Measurements from ENCODE around the gene CLCN3. TPM values are rescaled to one million over a fixed set of nuclear protein-coding genes. Genes with fewer than 3 reads are reported as not detected.
"Not testable (repeated sequence)": the region's sequence is repeated elsewhere in the genome, so short reads cannot be mapped to it uniquely, and the experiment has no call there.

CLCN3 gene
- total RNA-seq (2021; fragmentation: NEBNext Ultra II Directional; extraction: Animal tissue kit (Norgen Biotek cat#: 25700)), result 10 to 100 TPM; 32.9 to 39.5 (median 35.0) TPM
- long read RNA-seq, full-length matches to known transcripts, result 19 of 39 reads
- long read RNA-seq, partial matches to known transcripts, result 12 of 39 reads
- long read RNA-seq, other reads (novel, unspliced or antisense), result 8 of 39 reads

- no peaks in the 10 kb centered on the region for H3K9me3 Mint-ChIP-seq
- peaks cover 4% of the 10 kb centered on the region; the same call in 1 of the 2 replicates for H3K36me3 Mint-ChIP-seq (ENCODE audit: low read depth)
- peak within 1 kb of the TSS; percentile 99 for H3K27ac Mint-ChIP-seq
- H3K4me1 Mint-ChIP-seq (ENCODE audit: low read depth), result peaks cover 43% of the 10 kb centered on the region
- H3K27me3 Mint-ChIP-seq (ENCODE audit: insufficient read depth), result no peaks in the 10 kb centered on the region
- TF ChIP-seq, protein P1, sequence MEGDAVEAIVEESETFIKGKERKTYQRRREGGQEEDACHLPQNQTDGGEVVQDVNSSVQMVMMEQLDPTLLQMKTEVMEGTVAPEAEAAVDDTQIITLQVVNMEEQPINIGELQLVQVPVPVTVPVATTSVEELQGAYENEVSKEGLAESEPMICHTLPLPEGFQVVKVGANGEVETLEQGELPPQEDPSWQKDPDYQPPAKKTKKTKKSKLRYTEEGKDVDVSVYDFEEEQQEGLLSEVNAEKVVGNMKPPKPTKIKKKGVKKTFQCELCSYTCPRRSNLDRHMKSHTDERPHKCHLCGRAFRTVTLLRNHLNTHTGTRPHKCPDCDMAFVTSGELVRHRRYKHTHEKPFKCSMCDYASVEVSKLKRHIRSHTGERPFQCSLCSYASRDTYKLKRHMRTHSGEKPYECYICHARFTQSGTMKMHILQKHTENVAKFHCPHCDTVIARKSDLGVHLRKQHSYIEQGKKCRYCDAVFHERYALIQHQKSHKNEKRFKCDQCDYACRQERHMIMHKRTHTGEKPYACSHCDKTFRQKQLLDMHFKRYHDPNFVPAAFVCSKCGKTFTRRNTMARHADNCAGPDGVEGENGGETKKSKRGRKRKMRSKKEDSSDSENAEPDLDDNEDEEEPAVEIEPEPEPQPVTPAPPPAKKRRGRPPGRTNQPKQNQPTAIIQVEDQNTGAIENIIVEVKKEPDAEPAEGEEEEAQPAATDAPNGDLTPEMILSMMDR (IDR thresholded peaks at IDR 0.05), result no peak
- H3K4me3 Mint-ChIP-seq, result peak within 1 kb of the TSS; percentile 97
- peak; percentile 95 for DNase-seq
These were observed at the start of gene CLCN3 for GRCh38 chr4:169619958-169620879. Gene CLCN3, plus strand, starts transcription at chr4:169620578. Its CDS starts 15,351 bp downstream, at chr4:169635929.

- not testable (repeated sequence) for H3K36me3 Mint-ChIP-seq (ENCODE audit: low read depth); H3K9me3 Mint-ChIP-seq; H3K27me3 Mint-ChIP-seq (ENCODE audit: insufficient read depth); H3K4me3 Mint-ChIP-seq; H3K4me1 Mint-ChIP-seq (ENCODE audit: low read depth); H3K27ac Mint-ChIP-seq; DNase-seq
These were observed 49.4 kb upstream of the CLCN3 start for GRCh38 chr4:169571012-169571411.

DNA sequence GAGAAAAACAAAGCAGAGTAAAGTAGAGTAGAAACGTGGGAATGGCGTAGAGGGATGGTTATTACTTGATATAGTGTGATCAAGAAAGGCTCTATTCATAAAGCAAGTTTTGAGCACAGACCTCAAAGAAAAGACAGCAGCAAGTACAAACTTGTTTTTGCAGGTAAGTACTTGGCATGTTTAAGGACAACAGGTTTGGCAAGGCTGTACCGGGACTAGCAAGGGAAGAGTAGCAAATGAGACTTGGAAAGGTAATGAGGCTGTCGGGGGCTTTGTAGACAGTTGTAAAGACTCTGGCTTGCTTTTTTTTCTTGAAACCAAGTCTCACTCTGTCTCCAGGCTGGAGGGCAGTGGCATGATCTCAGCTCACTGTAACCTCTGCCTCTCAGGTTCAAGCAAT is 48.9 kb upstream of the CLCN3 start:
- Mint-ChIP-seq H3K4me3 (no peak overlapping the region), H3K27me3 (ENCODE audit: insufficient read depth) (no peaks in the 10 kb centered on the region), H3K27ac (no peak overlapping the region), H3K4me1 (ENCODE audit: low read depth) (peaks cover 3% of the 10 kb centered on the region; the same call in 1 of the 2 replicates), H3K9me3 (no peaks in the 10 kb centered on the region), H3K36me3 (ENCODE audit: low read depth) (peaks cover 6% of the 10 kb centered on the region)
- DNase-seq, result no peak
- TF ChIP-seq, protein P1 (IDR thresholded peaks at IDR 0.05), result no peak

DNA sequence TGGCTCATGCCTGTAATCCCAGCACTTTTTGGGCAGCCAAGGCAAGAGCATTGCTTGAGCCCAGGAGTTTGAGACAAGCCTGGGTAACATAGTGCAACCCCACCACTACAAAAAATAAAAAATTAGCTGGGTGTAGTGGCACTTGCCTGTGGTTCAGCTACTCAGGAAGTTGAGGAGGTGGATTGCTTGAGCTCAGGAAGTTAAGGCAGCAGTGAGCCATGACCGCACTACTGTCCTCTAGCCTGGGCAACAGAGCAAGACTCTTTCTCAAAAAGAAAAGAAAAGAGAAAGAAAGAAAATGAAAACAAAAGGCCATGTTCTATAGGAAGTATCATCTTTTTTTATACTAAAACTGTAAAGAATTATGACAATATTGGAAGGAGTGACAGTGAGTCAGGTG is 46.5 kb upstream of the CLCN3 start:
- Mint-ChIP-seq H3K9me3 (no peaks in the 10 kb centered on the region), H3K27me3 (ENCODE audit: insufficient read depth) (no peaks in the 10 kb centered on the region), H3K4me3 (no peak overlapping the region), H3K4me1 (ENCODE audit: low read depth) (no peaks in the 10 kb centered on the region), H3K36me3 (ENCODE audit: low read depth) (peaks cover 6% of the 10 kb centered on the region), H3K27ac (no peak overlapping the region)
- no peak for DNase-seq
- TF ChIP-seq, protein P1 (IDR thresholded peaks at IDR 0.05), result no peak

GRCh38 chr4:169582203-169582602 is 38.2 kb upstream of the CLCN3 start:
- TF ChIP-seq, protein P1 (IDR thresholded peaks at IDR 0.05), result no peak
- no peak overlapping the region for H3K4me3 Mint-ChIP-seq
- H3K27ac Mint-ChIP-seq, result no peak overlapping the region
- no peak for DNase-seq
- no peaks in the 10 kb centered on the region for H3K27me3 Mint-ChIP-seq (ENCODE audit: insufficient read depth)
- H3K36me3 Mint-ChIP-seq (ENCODE audit: low read depth), result no peaks in the 10 kb centered on the region; the same call in 1 of the 2 replicates
- H3K9me3 Mint-ChIP-seq, result no peaks in the 10 kb centered on the region
- H3K4me1 Mint-ChIP-seq (ENCODE audit: low read depth), result peaks cover 22% of the 10 kb centered on the region

DNA sequence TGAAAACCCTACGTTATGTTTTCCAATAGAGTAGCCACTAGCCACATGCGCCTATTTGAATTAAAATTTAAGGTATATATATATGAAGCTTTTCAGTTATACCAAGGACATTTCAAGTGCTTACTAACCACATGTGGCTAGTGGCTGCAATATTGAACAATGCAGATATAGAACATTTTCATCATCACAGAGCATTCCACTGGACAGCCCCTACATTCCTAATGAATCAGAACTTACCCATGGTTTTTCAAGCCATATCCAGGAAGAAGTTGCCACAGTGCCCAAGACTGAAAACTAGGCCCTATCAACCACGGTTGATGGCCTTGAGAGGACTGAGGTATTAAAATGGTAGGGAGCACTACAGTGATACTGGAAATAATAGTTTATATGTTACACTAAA is 37.7 kb upstream of the CLCN3 start:
- no peaks in the 10 kb centered on the region for H3K9me3 Mint-ChIP-seq
- TF ChIP-seq, protein P1 (IDR thresholded peaks at IDR 0.05), result no peak
- H3K27ac Mint-ChIP-seq, result no peak overlapping the region
- DNase-seq, result no peak
- no peaks in the 10 kb centered on the region for H3K27me3 Mint-ChIP-seq (ENCODE audit: insufficient read depth)
- no peak overlapping the region for H3K4me3 Mint-ChIP-seq
- peaks cover 22% of the 10 kb centered on the region for H3K4me1 Mint-ChIP-seq (ENCODE audit: low read depth)
- no peaks in the 10 kb centered on the region; the same call in 1 of the 2 replicates for H3K36me3 Mint-ChIP-seq (ENCODE audit: low read depth)
